ENCODE measurements around the gene FAM222A. TPM values are rescaled to one million over a fixed set of nuclear protein-coding genes. Genes with fewer than 3 reads are reported as not detected.

Gene FAM222A
- polyA plus RNA-seq, 6 donors from 2014 or later = 0.29 to 0.30 TPM; not detected in 4

DNA sequence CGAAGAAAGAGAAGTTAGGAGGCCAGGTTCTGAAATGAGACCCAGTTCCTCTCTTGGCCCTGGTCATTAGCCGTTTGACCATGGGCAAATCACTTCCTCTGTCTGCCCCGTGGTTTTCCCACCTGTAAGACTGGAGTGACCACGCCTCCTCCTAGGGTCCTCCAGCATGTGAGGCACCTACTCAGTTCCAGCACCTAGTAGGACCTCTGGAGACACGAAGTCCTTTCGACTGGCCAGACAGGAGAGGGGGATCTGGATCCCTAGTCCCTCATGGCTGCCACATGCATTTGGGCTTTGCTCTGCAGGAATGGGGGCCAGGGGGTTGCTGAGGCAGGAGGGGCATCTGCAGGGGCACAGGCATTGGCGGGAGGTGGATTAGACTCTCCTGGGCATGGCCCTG lies 103.2 kb downstream of the FAM222A start:
- H3K27ac Mint-ChIP-seq = peak overlapping the region in 1 of 6 donors; percentile 8
- H3K9me3 Mint-ChIP-seq = no peaks in the 10 kb centered on the region
- H3K4me1 Mint-ChIP-seq = no peaks in the 10 kb centered on the region
- DNase-seq (no peak), ATAC-seq (ENCODE audit: low read depth in 2 of 2) (no peak)
- no peak overlapping the region for H3K4me3 Mint-ChIP-seq
- H3K36me3 Mint-ChIP-seq = no peaks in the 10 kb centered on the region
- peaks cover 8 to 12% (median 8%) of the 10 kb centered on the region in 3 donors for H3K27me3 Mint-ChIP-seq

DNA sequence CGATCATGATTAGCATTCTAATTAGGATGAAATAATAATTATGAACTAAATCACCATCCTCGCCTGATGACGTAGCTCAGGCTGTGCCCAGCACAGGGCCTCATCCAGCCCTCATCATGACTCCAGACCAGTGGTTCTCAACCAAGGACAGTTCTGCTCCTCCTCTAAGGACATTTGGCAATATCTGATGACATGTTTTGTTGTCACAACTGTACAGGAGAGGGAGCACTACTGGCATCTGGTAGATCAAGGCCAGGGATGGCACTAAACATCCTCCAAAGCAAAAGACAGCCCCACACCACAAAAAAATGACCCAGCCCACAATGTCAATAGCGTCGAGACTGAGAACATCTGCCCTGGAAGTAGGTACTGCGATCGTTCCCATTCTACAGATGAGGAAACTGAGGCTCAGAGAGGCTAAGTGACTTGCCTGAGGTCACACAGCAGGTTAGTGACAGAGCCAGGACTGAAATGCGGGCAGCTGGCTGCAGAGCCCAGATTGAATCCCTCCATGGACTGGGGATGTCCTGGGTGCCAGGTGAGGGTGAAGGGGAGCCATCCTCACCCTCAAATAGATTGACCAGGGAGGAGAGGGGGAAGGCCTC lies 104.1 kb downstream of the FAM222A start:
- Mint-ChIP-seq H3K9me3 (no peaks in the 10 kb centered on the region), H3K4me1 (no peaks in the 10 kb centered on the region), H3K27ac (no peak overlapping the region), H3K4me3 (peak overlapping the region in 1 of 8 donors; percentile 17), H3K27me3 (peaks cover 10 to 16% (median 11%) of the 10 kb centered on the region in 3 donors), H3K36me3 (no peaks in the 10 kb centered on the region)
- DNase-seq = no peak
- ATAC-seq (ENCODE audit: low read depth in 2 of 2) = no peak

DNA sequence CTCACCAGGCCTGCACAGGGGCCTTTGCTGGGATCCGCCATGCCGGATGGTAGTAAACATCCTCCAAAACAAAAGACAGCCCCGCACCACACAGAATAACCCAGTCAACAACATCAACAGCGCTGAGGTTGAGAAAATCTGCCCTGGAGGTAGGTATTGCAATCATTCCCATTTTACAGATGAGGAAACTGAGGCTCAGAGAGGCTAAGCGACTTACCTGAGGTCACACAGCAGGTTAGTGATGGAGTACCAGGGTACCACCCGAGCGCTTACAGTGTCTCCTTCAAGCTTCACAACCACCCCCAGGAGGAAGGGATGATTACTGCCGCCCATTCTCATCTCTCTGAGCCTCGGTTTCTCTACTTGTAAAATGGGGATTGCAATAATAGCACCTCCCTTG lies 104.6 kb downstream of the FAM222A start:
- H3K27ac Mint-ChIP-seq = no peak overlapping the region
- DNase-seq (no peak), ATAC-seq (ENCODE audit: low read depth in 2 of 2) (no peak)
- no peaks in the 10 kb centered on the region for H3K36me3 Mint-ChIP-seq
- H3K4me3 Mint-ChIP-seq = no peak overlapping the region
- H3K27me3 Mint-ChIP-seq = peaks cover 12 to 16% (median 12%) of the 10 kb centered on the region in 3 donors
- H3K9me3 Mint-ChIP-seq = no peaks in the 10 kb centered on the region
- H3K4me1 Mint-ChIP-seq = no peaks in the 10 kb centered on the region

DNA sequence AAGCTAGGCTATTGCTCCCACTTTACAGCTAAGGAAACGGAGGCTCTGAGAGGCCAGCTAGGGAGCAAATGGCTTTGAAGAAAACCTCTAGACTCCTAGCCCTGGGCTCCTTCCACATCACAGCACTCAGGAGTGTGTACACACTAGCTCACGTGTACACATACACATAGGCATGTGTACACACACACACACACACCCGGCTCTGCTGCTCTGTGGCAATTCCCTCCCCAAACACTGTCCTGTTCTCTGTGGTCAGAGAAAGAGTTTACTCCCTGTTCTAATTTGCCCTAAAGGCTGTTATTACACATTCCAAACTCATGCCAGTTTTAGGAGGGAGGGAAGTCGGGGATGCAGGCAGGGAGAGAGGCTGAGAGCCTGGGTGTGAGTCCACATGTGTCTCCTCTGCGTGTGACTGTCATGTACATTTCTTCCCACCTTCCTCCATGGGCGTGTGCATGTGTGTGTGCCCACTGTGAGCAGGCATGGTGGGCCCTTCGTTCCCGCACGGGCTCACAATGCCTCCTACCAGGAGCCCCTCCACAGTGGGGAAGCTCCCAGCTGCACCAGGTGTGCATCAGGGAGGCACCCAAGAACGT lies 105.4 kb downstream of the FAM222A start:
- no peaks in the 10 kb centered on the region for H3K9me3 Mint-ChIP-seq
- H3K27me3 Mint-ChIP-seq = peaks cover 16 to 18% (median 17%) of the 10 kb centered on the region in 3 donors
- H3K27ac Mint-ChIP-seq = no peak overlapping the region
- no peak for ATAC-seq (ENCODE audit: low read depth in 2 of 2)
- H3K4me3 Mint-ChIP-seq = no peak overlapping the region
- no peak for DNase-seq
- no peaks in the 10 kb centered on the region for H3K36me3 Mint-ChIP-seq
- H3K4me1 Mint-ChIP-seq = no peaks in the 10 kb centered on the region

Other genes starting within 250 kb of the FAM222A start
- 10 to 100 TPM; 15.6 to 19.8 (median 17.1) TPM for gene KCTD10, start 236.5 kb upstream of the FAM222A start, polyA plus RNA-seq (ENCODE audit: low read depth in 6 of 6)
- 10 to 100 TPM; 19.8 to 30.1 (median 24.4) TPM for gene UBE3B, start 236.2 kb upstream of the FAM222A start, polyA plus RNA-seq (ENCODE audit: low read depth in 6 of 6)
- gene MMAB, start 140.3 kb upstream of the FAM222A start, polyA plus RNA-seq (ENCODE audit: low read depth in 6 of 6) = 10 to 100 TPM; 24.0 to 39.5 (median 36.0) TPM
- gene MVK, start 140.0 kb upstream of the FAM222A start, polyA plus RNA-seq (ENCODE audit: low read depth in 6 of 6) = 1 to 10 TPM; 2.8 to 4.6 (median 3.6) TPM
- not detected for gene TRPV4, start 119.6 kb downstream of the FAM222A start, polyA plus RNA-seq (ENCODE audit: low read depth in 6 of 6)
- gene GLTP, start 166.7 kb downstream of the FAM222A start, polyA plus RNA-seq (ENCODE audit: low read depth in 6 of 6) = 10 to 100 TPM; 29.8 to 50.0 (median 40.6) TPM
- 10 to 100 TPM in 1 of 6 donors, 1 to 10 TPM in 5; 5.6 to 10.3 (median 6.4) TPM for gene TCHP, start 186.4 kb downstream of the FAM222A start, polyA plus RNA-seq (ENCODE audit: low read depth in 6 of 6)